Measurements from ENCODE around the gene CCN6. TPM values are rescaled to one million over a fixed set of nuclear protein-coding genes. Genes with fewer than 3 reads are reported as not detected.

CCN6 gene
- total and polyA plus RNA-seq, 10 donors, result 0.03 TPM; not detected in 9

GRCh38 chr6:112017760-112018537, 36.0 kb upstream of the CCN6 start:
- Histone ChIP-seq H3K27ac (no peak overlapping the region), H3K9me3 (no peaks in the 10 kb centered on the region), H3K4me1 (peaks cover 0 to 5% (median 0%) of the 10 kb centered on the region in 6 donors), H3K36me3 (no peaks in the 10 kb centered on the region), H3K27me3 (replicated peaks in 1 of 7) (no peaks in the 10 kb centered on the region), H3K4me3 (no peak overlapping the region)
- 77 to 88% (median 85%) methylated on average over 7 of the region's 7 CpGs for WGBS, 5 donors
- DNase-seq, result no peak
- intact Hi-C loops (cut with DNase I; ENCODE audit: low total_unique reads), result no loop called here
- TF ChIP-seq CTCF (IDR thresholded peaks at IDR 0.05 in 8 of 11, conservative IDR thresholded peaks at IDR 0.05 in 3 of 11) (no peak), POLR2A (IDR thresholded peaks at IDR 0.05) (no peak), POLR2AphosphoS5 (IDR thresholded peaks at IDR 0.05) (no peak)

GRCh38 chr6:112018619-112019416, 35.1 kb upstream of the CCN6 start:
- WGBS, 5 donors, result 63 to 78% (median 72%) methylated on average over 12 of the region's 12 CpGs
- H3K4me3 ChIP-seq, result no peak overlapping the region

GRCh38 chr6:112019589-112019988, 34.3 kb upstream of the CCN6 start:
- intact Hi-C loops (cut with DNase I; ENCODE audit: low total_unique reads), result no loop called here
- H3K9me3 ChIP-seq, result peaks cover 0 to 12% (median 7%) of the 10 kb centered on the region in 8 donors
- no peaks in the 10 kb centered on the region for H3K27me3 ChIP-seq (replicated peaks in 1 of 7)
- H3K4me3 ChIP-seq, result no peak overlapping the region
- 45 to 100% (median 88%) methylated on average over 1 of the region's 1 CpG for WGBS, 5 donors
- TF ChIP-seq POLR2AphosphoS5 (IDR thresholded peaks at IDR 0.05) (no peak), CTCF (IDR thresholded peaks at IDR 0.05 in 8 of 11, conservative IDR thresholded peaks at IDR 0.05 in 3 of 11) (no peak), POLR2A (IDR thresholded peaks at IDR 0.05) (no peak)
- DNase-seq, result no peak
- peaks cover 0 to 5% (median 0%) of the 10 kb centered on the region in 6 donors for H3K4me1 ChIP-seq
- H3K27ac ChIP-seq, result no peak overlapping the region
- H3K36me3 ChIP-seq, result no peaks in the 10 kb centered on the region

More at GRCh38 chr6:112018619-112019416, 35.1 kb upstream of the CCN6 start:
- no peak for TF ChIP-seq CTCF (IDR thresholded peaks at IDR 0.05 in 8 of 11, conservative IDR thresholded peaks at IDR 0.05 in 3 of 11)
- no peak for TF ChIP-seq POLR2A (IDR thresholded peaks at IDR 0.05)
- TF ChIP-seq POLR2AphosphoS5 (IDR thresholded peaks at IDR 0.05), result no peak
- intact Hi-C loops (cut with DNase I; ENCODE audit: low total_unique reads), result no loop called here
- no peak overlapping the region for H3K27ac ChIP-seq
- DNase-seq, result no peak
- peaks cover 0 to 5% (median 0%) of the 10 kb centered on the region in 6 donors for H3K4me1 ChIP-seq
- peaks cover 0 to 5% (median 3%) of the 10 kb centered on the region in 8 donors for H3K9me3 ChIP-seq
- no peaks in the 10 kb centered on the region for H3K36me3 ChIP-seq
- H3K27me3 ChIP-seq (replicated peaks in 1 of 7), result no peaks in the 10 kb centered on the region

Measured in spleen (tissue), 11 donors.